Measurements from ENCODE around the gene CELF2.

The CELF2 gene

GRCh38 chr10:11011436-11011835 is 6.2 kb upstream of the CELF2 start:
- no peak for TF ChIP-seq CTCF (IDR thresholded peaks at IDR 0.05; ENCODE audit: insufficient read depth, missing control alignments)
- FAIRE-seq (no peak), DNase-seq (ENCODE audit: insufficient read length, low spot score) (no peak)

- FAIRE-seq (no peak), DNase-seq (ENCODE audit: insufficient read length, low spot score) (no peak)
- TF ChIP-seq CTCF (IDR thresholded peaks at IDR 0.05; ENCODE audit: insufficient read depth, missing control alignments): no peak
Measured at GRCh38 chr10:11011984-11012383, 5.7 kb upstream of the CELF2 start.

- no peak for FAIRE-seq
- no peak for DNase-seq (ENCODE audit: insufficient read length, low spot score)
- no peak for TF ChIP-seq CTCF (IDR thresholded peaks at IDR 0.05; ENCODE audit: insufficient read depth, missing control alignments)
Measured at GRCh38 chr10:11012421-11013295, 5.0 kb upstream of the CELF2 start.

GRCh38 chr10:11013836-11014235 is 3.8 kb upstream of the CELF2 start:
- no peak for TF ChIP-seq CTCF (IDR thresholded peaks at IDR 0.05; ENCODE audit: insufficient read depth, missing control alignments)
- DNase-seq (ENCODE audit: insufficient read length, low spot score): no peak
- no peak for FAIRE-seq

- TF ChIP-seq CTCF (IDR thresholded peaks at IDR 0.05; ENCODE audit: insufficient read depth, missing control alignments): no peak
- DNase-seq (ENCODE audit: insufficient read length, low spot score) (no peak), FAIRE-seq (no peak)
Measured at GRCh38 chr10:11014671-11015445, 2.8 kb upstream of the CELF2 start.

GRCh38 chr10:11015446-11015934 is 2.2 kb upstream of the CELF2 start:
- no peak for TF ChIP-seq CTCF (IDR thresholded peaks at IDR 0.05; ENCODE audit: insufficient read depth, missing control alignments)
- FAIRE-seq (peak; percentile 69), DNase-seq (ENCODE audit: insufficient read length, low spot score) (no peak)
